A549 treated with CpdA at 1 μM for 4 hours (cell line): ENCODE data around the gene GPRIN1. TPM values are rescaled to one million over a fixed set of nuclear protein-coding genes. Genes with fewer than 3 reads are reported as not detected.

ENCODE experiments used
- total RNA-seq: library from RNA; stranded (reverse); fragments of 200-300 nt; extraction: Qiagen RNA extraction; gene quantifications from 5 replicates; pipeline ENCODE4 v1.2.3, GENCODE V29; 2022; ENCODE audit warnings: low read depth

The GPRIN1 gene
- 7.1 to 9.4 TPM (median 9.1 TPM) in 5 replicates for total RNA-seq

GRCh38 chr5:176609724-176610434, at the start of gene GPRIN1:
GPRIN1 (minus strand) TSS chr5:176610156; CDS start chr5:176599834, 10,322 bp downstream.

DNA sequence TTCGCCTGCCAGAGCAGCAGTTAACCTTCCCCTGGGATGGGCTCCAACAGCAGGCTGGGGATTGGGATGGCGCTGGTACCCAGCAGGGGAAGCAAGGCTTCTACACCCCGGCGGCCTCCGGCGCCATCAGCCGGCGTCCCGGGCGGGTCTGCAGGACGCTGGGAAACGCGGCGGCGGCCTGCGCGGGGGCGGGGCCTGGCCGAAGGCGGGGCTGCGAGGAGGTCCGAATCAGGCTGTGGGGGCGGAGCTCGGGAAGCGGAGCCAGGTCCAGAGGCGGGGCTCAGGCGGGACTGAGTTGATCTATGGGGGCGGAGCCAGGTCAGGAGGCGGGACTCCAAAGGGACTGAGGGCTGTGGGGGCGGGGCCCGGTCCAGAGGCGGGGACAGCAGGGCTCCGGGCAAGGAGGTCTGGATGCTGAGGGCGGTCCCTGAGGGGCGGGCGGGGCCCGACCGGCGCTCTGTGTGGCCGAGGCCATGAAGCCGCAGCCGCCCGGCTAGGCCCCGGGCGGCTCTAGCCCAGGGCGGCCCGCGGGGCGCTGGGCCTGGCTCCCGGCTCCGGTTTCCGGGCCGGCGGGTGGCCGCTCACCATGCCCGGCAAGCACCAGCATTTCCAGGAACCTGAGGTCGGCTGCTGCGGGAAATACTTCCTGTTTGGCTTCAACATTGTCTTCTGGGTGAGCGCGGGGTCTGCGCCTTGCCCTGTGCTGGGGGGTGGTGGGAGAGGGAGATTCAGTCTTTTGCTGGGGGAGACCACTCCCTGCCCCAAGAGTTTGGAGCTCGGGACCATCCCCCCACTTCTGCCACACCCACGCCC, 37.3 kb upstream of the GPRIN1 start, which contains the start of gene TSPAN17:
Gene TSPAN17 (plus strand): TSS at position 455 of the 813 bp plus-strand sequence. CDS start 132 bp downstream, at position 587.

GRCh38 chr5:176629853-176630680, 20.1 kb upstream of the GPRIN1 start, which contains the start of the genes EIF4E1B and SNCB:
EIF4E1B (plus strand) TSS chr5:176630675; CDS start chr5:176642788, 12,113 bp downstream.
SNCB (minus strand) TSS chr5:176630534; CDS start chr5:176629654, 880 bp downstream.

GRCh38 chr5:176548967-176549444, 61.0 kb downstream of the GPRIN1 start, which contains the start of gene CDHR2:
CDHR2 (plus strand) TSS chr5:176549342; CDS start chr5:176565353, 16,011 bp downstream.

Other genes starting within 250 kb of the GPRIN1 start
- gene KIAA1191, start 248.4 kb downstream of the GPRIN1 start, total RNA-seq: 65.0 to 78.5 TPM (median 70.0 TPM) in 5 replicates
- gene ARL10, start 244.7 kb downstream of the GPRIN1 start, total RNA-seq: 0.48 to 1.7 TPM (median 0.65 TPM) in 5 replicates
- gene NOP16, start 221.6 kb downstream of the GPRIN1 start, total RNA-seq: 114 to 148 TPM (median 129 TPM) in 5 replicates
- gene HIGD2A, start 221.4 kb downstream of the GPRIN1 start, total RNA-seq: 242 to 274 TPM (median 264 TPM) in 5 replicates
- 65.7 to 111 TPM (median 105 TPM) in 5 replicates for gene CLTB, start 193.6 kb downstream of the GPRIN1 start, total RNA-seq
- gene FAF2, start 161.8 kb downstream of the GPRIN1 start, total RNA-seq: 47.0 to 54.0 TPM (median 47.9 TPM) in 5 replicates
- 33.6 to 45.2 TPM (median 43.2 TPM) in 5 replicates for gene RNF44, start 72.8 kb downstream of the GPRIN1 start, total RNA-seq
- gene CDHR2, start 60.8 kb downstream of the GPRIN1 start, total RNA-seq: 0.04 to 0.15 TPM (median 0.10 TPM) in 4 of 5 replicates, not detected in the other
- 1.0 to 1.4 TPM (median 1.2 TPM) in 5 replicates for gene SNCB, start 20.4 kb upstream of the GPRIN1 start, total RNA-seq
- gene EIF4E1B, start 20.5 kb upstream of the GPRIN1 start, total RNA-seq: not detected in 5 replicates
- 53.3 to 66.1 TPM (median 60.2 TPM) in 5 replicates for gene TSPAN17, start 37.3 kb upstream of the GPRIN1 start, total RNA-seq
- gene UNC5A, start 200.4 kb upstream of the GPRIN1 start, total RNA-seq: 0.22 to 0.39 TPM (median 0.30 TPM) in 5 replicates